Breast epithelium (tissue), 4 donors: Measurements from ENCODE around the gene SH2D3A. TPM values are rescaled to one million over a fixed set of nuclear protein-coding genes. Genes with fewer than 3 reads are reported as not detected.

Source experiments
- DNase-seq, 2 donors: peaks; one replicate each; pipeline ENCODE4 v3.0.0-alpha.2; 2019; ENCODE audit warnings: low spot score in 2 of 2
- H3K27ac ChIP-seq, 2 donors: fragments of 200-600 bp; sonication (generic) in 1 of 2; one replicate each; pipeline ENCODE4 v1.5.1; 2016 to 2019; ENCODE audit warnings: mild to moderate bottlenecking in 1 of 2
- H3K27me3 ChIP-seq, 2 donors: fragments of 200-600 bp; sonication (generic) in 1 of 2; one replicate each; pipeline versions ENCODE4 v1.5.1 to v1.6.0; 2017 to 2019; ENCODE audit warnings: control low read depth in 1 of 2, mild to moderate bottlenecking in 1 of 2
- H3K36me3 ChIP-seq: fragments of 200-600 bp; one replicate; pipeline ENCODE4 v1.5.1; 2019
- H3K4me1 ChIP-seq, 2 donors: fragments of 200-600 bp; sonication (generic); one replicate each; pipeline ENCODE4 v1.5.1; 2016 to 2019; ENCODE audit warnings: control low read depth in 1 of 2
- H3K4me3 ChIP-seq, 3 donors: fragments of 200-600 bp; sonication (generic); 1 replicate in 2 of 3; 2 replicates in 1 of 3; pipeline ENCODE4 v1.5.1; 2016 to 2019; ENCODE audit warnings: mild to moderate bottlenecking in 3 of 3, moderate library complexity in 2 of 3
- H3K9me3 ChIP-seq, 2 donors: fragments of 200-600 bp; sonication (generic) in 1 of 2; one replicate each; pipeline ENCODE4 v1.5.1; 2016 to 2019; ENCODE audit warnings: control low read depth in 1 of 2
- POLR2A ChIP-seq: fragments of 450-650 bp; IDR thresholded peaks from one replicate; pipeline ENCODE4 v1.6.1; 2016; ENCODE audit warnings: antibody characterized with exemption, mild to moderate bottlenecking, moderate library complexity
- POLR2AphosphoS5 ChIP-seq, 3 donors: sonication (generic); formaldehyde crosslinking; IDR thresholded peaks; one replicate each; pipeline ENCODE4 v1.6.1; 2017; ENCODE audit warnings: antibody characterized with exemption in 3 of 3
- intact Hi-C: fragments of 100-400 bp; cut with DNase I; formaldehyde crosslinking; loops from one replicate; pipeline ENCODE4 v1.15.1; 2023; ENCODE audit warnings: low total_unique reads
- total RNA-seq, 3 donors: library from RNA; depleted of rRNA; stranded (reverse); fragments of >200 nt; gene quantifications; one replicate each; pipeline ENCODE4 v1.1.0, GENCODE V29; 2016
- TF ChIP-seq, protein P1 (sequence below), 3 donors: fragments of 450-650 bp; IDR thresholded peaks; one replicate each; pipeline ENCODE4 v1.5.1; 2016 to 2017; ENCODE audit warnings: antibody characterized with exemption in 3 of 3, mild to moderate bottlenecking in 3 of 3, moderate library complexity in 3 of 3

The SH2D3A gene
- total RNA-seq, 3 donors from 2014 or later, result 0.96 to 38.2 (median 18.4) TPM

DNA sequence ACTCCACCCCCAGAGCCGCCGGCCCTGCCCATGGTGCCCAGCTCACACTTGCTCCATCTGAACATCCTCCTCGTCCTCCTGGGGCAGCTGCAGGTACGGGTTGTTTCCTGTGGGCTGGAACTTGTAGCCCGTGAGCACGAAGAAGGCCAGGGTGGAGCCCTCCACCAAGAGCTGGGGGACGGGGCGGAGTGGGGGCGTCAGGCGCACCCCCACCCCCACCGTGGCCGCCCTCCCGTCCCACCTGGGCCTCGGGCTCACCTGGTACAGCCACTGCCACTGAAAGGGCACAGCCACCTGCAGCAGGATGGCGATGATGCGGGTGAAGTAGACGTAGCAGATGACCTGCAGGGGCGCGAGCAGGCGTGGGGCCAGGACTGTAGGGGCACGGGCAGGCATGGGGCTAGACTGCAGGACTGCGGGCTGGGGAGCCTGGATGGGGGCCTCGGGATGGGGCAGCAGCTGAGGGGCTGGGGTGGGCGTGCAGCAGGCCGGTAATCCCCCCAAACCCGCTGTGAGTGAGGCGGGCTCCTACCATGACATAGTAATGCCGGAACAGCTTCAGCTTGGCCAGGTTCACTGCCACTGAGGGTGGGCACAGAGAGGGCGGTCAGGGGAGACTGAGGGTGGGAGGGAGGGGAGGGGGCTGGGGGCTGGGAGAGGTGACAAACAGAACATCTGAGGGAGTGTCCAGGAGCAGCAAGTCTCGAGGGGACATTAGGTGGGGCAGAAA lies 36.1 kb downstream of the SH2D3A start:
- DNase-seq, result no peak
- no peak for TF ChIP-seq POLR2AphosphoS5 (IDR thresholded peaks at IDR 0.05)
- TF ChIP-seq, protein P1, sequence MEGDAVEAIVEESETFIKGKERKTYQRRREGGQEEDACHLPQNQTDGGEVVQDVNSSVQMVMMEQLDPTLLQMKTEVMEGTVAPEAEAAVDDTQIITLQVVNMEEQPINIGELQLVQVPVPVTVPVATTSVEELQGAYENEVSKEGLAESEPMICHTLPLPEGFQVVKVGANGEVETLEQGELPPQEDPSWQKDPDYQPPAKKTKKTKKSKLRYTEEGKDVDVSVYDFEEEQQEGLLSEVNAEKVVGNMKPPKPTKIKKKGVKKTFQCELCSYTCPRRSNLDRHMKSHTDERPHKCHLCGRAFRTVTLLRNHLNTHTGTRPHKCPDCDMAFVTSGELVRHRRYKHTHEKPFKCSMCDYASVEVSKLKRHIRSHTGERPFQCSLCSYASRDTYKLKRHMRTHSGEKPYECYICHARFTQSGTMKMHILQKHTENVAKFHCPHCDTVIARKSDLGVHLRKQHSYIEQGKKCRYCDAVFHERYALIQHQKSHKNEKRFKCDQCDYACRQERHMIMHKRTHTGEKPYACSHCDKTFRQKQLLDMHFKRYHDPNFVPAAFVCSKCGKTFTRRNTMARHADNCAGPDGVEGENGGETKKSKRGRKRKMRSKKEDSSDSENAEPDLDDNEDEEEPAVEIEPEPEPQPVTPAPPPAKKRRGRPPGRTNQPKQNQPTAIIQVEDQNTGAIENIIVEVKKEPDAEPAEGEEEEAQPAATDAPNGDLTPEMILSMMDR (IDR thresholded peaks at IDR 0.05), result no peak
- Histone ChIP-seq H3K9me3 (no peaks in the 10 kb centered on the region), H3K36me3 (peaks cover 4% of the 10 kb centered on the region), H3K27me3 (no peaks in the 10 kb centered on the region), H3K4me3 (no peak overlapping the region), H3K27ac (no peak overlapping the region), H3K4me1 (peaks cover 0 to 6% of the 10 kb centered on the region in 2 donors)
- intact Hi-C loops, result no loop called here

DNA sequence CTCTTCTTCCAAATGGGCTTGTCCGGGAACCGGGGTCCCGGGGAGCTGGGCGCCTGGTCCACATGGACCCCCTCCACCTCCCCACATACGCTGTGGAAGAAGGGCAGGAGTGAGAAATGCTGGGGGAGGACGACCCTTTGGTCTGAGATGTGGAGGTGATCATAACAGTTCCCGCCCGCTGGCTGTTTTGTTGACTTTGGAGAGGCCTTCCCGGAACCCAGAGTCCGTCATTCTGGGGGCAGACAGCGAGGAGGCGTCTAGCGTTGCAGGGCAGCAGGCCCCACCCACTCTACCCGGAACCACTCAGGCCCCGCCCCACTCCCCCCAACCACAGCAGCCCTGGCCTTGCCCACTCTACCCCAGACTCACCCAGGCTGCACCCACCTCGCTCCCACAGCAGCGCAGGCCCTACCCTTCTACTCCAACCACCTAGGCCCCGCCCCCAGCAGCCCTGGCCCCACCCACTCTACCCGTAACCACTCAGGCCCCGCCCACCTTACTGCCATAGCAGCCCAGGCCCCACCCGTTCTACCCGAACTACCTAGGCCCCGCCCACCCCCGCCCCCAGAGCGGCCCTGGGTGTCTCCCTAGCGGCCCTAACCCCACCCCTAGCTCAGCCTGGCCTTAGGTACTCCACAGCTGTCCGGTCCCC lies 37.0 kb downstream of the SH2D3A start:
- H3K4me1 ChIP-seq, result no peaks in the 10 kb centered on the region
- H3K27ac ChIP-seq, result peak overlapping the region in 1 of 2 donors; percentile 35
- DNase-seq, result no peak
- intact Hi-C loops, result no loop called here
- no peaks in the 10 kb centered on the region for H3K9me3 ChIP-seq
- no peak for TF ChIP-seq POLR2AphosphoS5 (IDR thresholded peaks at IDR 0.05)
- TF ChIP-seq, protein P1 (IDR thresholded peaks at IDR 0.05), result no peak
- TF ChIP-seq POLR2A, result no peak
- H3K36me3 ChIP-seq, result peaks cover 4% of the 10 kb centered on the region
- no peaks in the 10 kb centered on the region for H3K27me3 ChIP-seq
- no peak overlapping the region for H3K4me3 ChIP-seq

DNA sequence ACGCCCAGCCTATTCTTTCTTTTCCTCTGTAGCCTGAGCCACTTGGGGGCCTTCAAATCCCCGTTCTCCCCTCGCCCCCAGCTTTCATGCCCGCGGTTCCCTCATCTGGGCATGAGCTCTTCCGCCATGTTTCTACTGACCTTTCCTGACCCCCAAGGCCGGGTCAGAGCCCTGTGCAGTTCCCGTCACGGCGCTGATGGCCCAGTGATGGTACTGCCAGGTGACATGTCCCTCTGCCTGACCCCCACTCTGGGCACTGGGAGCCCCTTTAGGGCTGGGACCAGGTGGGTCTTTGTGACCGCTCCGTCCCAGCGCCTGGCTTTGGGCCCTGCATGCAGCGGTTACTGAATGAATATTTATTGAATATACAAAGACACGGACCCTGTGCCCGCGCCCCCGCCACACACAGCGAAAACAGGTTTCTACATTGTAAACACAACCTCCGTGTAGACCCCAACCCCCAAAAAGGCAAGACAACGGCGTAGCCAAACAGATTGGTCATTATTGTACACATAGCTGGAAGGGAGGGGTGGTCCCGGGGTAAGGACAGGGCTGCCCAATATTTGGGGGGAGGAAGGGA lies 37.6 kb downstream of the SH2D3A start:
- no peaks in the 10 kb centered on the region for H3K4me1 ChIP-seq
- H3K4me3 ChIP-seq, result no peak overlapping the region
- no peaks in the 10 kb centered on the region for H3K27me3 ChIP-seq
- intact Hi-C loops, result no loop called here
- TF ChIP-seq, protein P1 (IDR thresholded peaks at IDR 0.05), result no peak
- TF ChIP-seq POLR2AphosphoS5 (IDR thresholded peaks at IDR 0.05) (no peak), POLR2A (no peak)
- H3K36me3 ChIP-seq, result peaks cover 4% of the 10 kb centered on the region
- no peak for DNase-seq
- peak overlapping the region in 1 of 2 donors; percentile 35 for H3K27ac ChIP-seq
- H3K9me3 ChIP-seq, result no peaks in the 10 kb centered on the region

DNA sequence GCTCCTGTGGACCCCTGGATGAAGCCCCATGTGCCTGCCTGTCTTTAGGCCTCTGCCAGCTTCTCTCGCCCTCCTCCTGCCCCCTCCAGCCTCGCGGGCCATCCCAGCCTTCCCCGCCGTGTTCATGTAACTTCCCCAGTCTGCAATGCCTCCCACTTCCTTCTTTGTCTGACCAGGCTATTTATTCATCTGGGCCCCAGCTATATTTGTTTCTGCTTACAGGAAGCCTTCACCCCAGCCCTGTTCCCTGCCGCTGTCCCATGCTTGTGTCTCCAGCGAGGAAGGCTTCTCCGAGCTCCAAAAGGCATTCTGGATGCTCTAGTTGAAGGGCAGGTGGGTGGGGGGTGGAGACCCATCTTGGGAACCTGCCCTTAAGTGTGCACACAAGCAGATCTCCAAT lies 38.9 kb downstream of the SH2D3A start:
- Histone ChIP-seq H3K4me3 (no peak overlapping the region), H3K27me3 (no peaks in the 10 kb centered on the region), H3K36me3 (peaks cover 4% of the 10 kb centered on the region), H3K4me1 (no peaks in the 10 kb centered on the region), H3K27ac (peak overlapping the region in 1 of 2 donors; percentile 12), H3K9me3 (no peaks in the 10 kb centered on the region)
- no peak for DNase-seq
- intact Hi-C loops, result no loop called here
- TF ChIP-seq POLR2AphosphoS5 (IDR thresholded peaks at IDR 0.05) (no peak), POLR2A (no peak)
- TF ChIP-seq, protein P1 (IDR thresholded peaks at IDR 0.05), result no peak
